Hepatocyte (in vitro differentiated cells): ENCODE results near the gene ABHD17B. TPM values are rescaled to one million over a fixed set of nuclear protein-coding genes. Genes with fewer than 3 reads are reported as not detected.

Experiments
- DNase-seq: peaks from one replicate; pipeline ENCODE4 v3.0.0-alpha.2; 2016; ENCODE audit warnings: low spot score
- H2AFZ ChIP-seq: fragments of 200-600 bp; sonication (generic); 2 replicates; pipeline ENCODE4 v1.6.0; 2016; ENCODE audit warnings: antibody characterized with exemption, mild to moderate bottlenecking
- H3K27ac ChIP-seq: fragments of 200-600 bp; sonication (generic); 2 replicates; pipeline ENCODE4 v1.5.1; 2016; ENCODE audit warnings: mild to moderate bottlenecking
- H3K27me3 ChIP-seq: fragments of 200-600 bp; sonication (generic); 2 replicates; pipeline ENCODE4 v1.6.1; 2016
- H3K36me3 ChIP-seq: fragments of 200-600 bp; sonication (generic); replicated peaks from 2 replicates; pipeline ENCODE4 v1.5.1; 2016; ENCODE audit warnings: low read depth; ENCODE audit not compliant: insufficient read depth
- H3K4me1 ChIP-seq: fragments of 200-600 bp; sonication (generic); 2 replicates; pipeline ENCODE4 v1.5.1; 2016; ENCODE audit warnings: mild to moderate bottlenecking, moderate library complexity; ENCODE audit not compliant: insufficient read depth
- H3K4me2 ChIP-seq: fragments of 200-600 bp; sonication (generic); 2 replicates; pipeline ENCODE4 v1.6.0; 2016
- H3K4me3 ChIP-seq: fragments of 200-600 bp; sonication (generic); 2 replicates; pipeline ENCODE4 v1.5.1; 2016; ENCODE audit warnings: mild to moderate bottlenecking
- H3K79me2 ChIP-seq: fragments of 200-600 bp; sonication (generic); 2 replicates; pipeline ENCODE4 v1.6.0; 2017; ENCODE audit warnings: mild to moderate bottlenecking
- H3K9me2 ChIP-seq: fragments of 200-600 bp; sonication (generic); replicated peaks from 2 replicates; pipeline ENCODE4 v1.6.0; 2017; ENCODE audit warnings: mild to moderate bottlenecking; ENCODE audit not compliant: insufficient read depth
- H3K9me3 ChIP-seq: fragments of 200-600 bp; sonication (generic); 2 replicates; pipeline ENCODE4 v1.5.1; 2016; ENCODE audit warnings: low read depth, mild to moderate bottlenecking
- H4K20me1 ChIP-seq: fragments of 200-600 bp; sonication (generic); 2 replicates; pipeline ENCODE4 v1.6.0; 2016; ENCODE audit warnings: mild to moderate bottlenecking; ENCODE audit not compliant: insufficient read depth, poor library complexity, severe bottlenecking
- EZH2 ChIP-seq: fragments of 200-600 bp; sonication (generic); IDR thresholded peaks from 2 replicates; pipeline ENCODE4 v1.6.1; 2016; ENCODE audit warnings: antibody characterized with exemption, mild to moderate bottlenecking, borderline replicate concordance
- EZH2phosphoT487 ChIP-seq: fragments of 200-600 bp; sonication (generic); IDR thresholded peaks from one replicate; pipeline ENCODE4 v1.6.1; 2018; ENCODE audit warnings: antibody characterized with exemption, mild to moderate bottlenecking, low read depth, moderate library complexity; ENCODE audit not compliant: unreplicated experiment, severe bottlenecking
- WGBS: methylation state at CpG from one replicate; pipeline ENCODE4 v1.1.6; 2016; ENCODE audit warnings: low lambda C conversion rate; ENCODE audit errors: missing lambda C conversion rate; 5-methylcytosine and 5-hydroxymethylcytosine counted together
- polyA plus RNA-seq: library from polyadenylated mRNA; unstranded; fragments of >200 nt; fragmentation: Nextera tagmentation; extraction: Ambion mirVana; gene quantifications from 2 replicates; pipeline ENCODE4 v1.2.1, GENCODE V29; 2016
- total RNA-seq: library from RNA; depleted of rRNA; stranded (reverse); fragments of >200 nt; gene quantifications from 2 replicates; pipeline ENCODE4 v1.2.3, GENCODE V29; 2014
- TF ChIP-seq, protein P1 (sequence below): fragments of 200-600 bp; sonication (generic); IDR thresholded peaks from 2 replicates; pipeline ENCODE4 v1.5.1; 2016; ENCODE audit warnings: antibody characterized with exemption, mild to moderate bottlenecking; ENCODE audit not compliant: poor library complexity

Gene ABHD17B
- total and polyA plus RNA-seq, 2 experiments from 2014 or later = 26.9 to 40.0 TPM

DNA sequence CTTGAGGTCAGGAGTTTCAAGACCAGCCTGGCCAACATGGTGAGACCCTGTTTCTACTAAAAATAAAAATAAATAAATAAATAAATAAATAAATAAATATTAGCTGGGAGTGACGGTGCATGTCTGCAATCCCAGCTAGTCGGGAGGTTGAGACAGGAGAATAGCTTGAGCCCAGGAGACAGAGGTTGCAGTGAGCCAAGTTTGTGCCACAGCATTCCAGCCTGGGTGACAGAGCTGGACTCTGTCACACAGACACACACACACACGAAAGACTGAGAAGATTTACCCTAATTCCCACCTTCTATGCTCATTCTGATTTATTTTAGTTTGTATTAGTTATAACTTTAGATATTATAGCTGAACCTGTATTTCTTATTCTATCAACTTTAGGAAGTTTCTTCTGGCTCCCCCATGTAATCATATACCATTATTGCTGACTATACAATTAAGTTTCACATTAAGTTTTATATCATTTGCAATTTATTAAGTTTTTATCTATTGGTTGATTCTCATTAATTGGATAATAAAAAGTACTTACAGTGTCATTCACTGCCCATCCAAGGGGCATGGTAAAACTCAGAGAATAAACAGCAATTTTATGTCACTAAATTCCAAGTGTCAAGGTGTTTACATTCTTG, 20.8 kb downstream of the ABHD17B start:
- H3K4me2 ChIP-seq = no peak overlapping the region
- H3K79me2 ChIP-seq = peaks cover 98% of the 10 kb centered on the region
- H3K4me3 ChIP-seq = no peak overlapping the region
- H3K9me3 ChIP-seq = no peaks in the 10 kb centered on the region
- no peak overlapping the region for H2AFZ ChIP-seq
- no peaks in the 10 kb centered on the region for H3K36me3 ChIP-seq
- no peaks in the 10 kb centered on the region for H3K9me2 ChIP-seq
- peaks cover 15% of the 10 kb centered on the region for H4K20me1 ChIP-seq
- 91% methylated on average over 3 of the region's 3 CpGs for WGBS
- H3K27ac ChIP-seq = no peak overlapping the region
- DNase-seq = no peak
- TF ChIP-seq, protein P1, sequence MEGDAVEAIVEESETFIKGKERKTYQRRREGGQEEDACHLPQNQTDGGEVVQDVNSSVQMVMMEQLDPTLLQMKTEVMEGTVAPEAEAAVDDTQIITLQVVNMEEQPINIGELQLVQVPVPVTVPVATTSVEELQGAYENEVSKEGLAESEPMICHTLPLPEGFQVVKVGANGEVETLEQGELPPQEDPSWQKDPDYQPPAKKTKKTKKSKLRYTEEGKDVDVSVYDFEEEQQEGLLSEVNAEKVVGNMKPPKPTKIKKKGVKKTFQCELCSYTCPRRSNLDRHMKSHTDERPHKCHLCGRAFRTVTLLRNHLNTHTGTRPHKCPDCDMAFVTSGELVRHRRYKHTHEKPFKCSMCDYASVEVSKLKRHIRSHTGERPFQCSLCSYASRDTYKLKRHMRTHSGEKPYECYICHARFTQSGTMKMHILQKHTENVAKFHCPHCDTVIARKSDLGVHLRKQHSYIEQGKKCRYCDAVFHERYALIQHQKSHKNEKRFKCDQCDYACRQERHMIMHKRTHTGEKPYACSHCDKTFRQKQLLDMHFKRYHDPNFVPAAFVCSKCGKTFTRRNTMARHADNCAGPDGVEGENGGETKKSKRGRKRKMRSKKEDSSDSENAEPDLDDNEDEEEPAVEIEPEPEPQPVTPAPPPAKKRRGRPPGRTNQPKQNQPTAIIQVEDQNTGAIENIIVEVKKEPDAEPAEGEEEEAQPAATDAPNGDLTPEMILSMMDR = no peak
- no peak for TF ChIP-seq EZH2
- no peak for TF ChIP-seq EZH2phosphoT487
- H3K4me1 ChIP-seq = no peaks in the 10 kb centered on the region
- no peaks in the 10 kb centered on the region for H3K27me3 ChIP-seq

DNA sequence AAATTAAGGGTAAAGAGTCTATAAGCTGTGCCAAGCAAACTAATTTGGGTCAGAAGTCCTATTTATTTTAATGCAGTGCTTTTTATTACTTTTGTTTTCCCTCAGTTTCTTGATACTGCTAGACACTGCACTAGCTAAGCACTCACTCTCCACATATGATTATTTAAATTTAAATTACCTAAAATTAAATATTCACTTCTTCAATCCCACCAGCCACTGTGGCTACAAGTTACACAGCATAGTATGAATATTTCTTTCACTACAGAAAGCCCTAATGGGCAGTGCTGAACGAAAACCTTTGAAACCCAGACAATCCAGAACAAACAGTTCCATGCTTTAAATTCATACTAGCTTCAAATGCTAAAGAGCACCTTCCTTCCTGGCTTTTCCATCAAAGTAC, 23.6 kb downstream of the ABHD17B start:
- Histone ChIP-seq H3K4me1 (no peaks in the 10 kb centered on the region), H3K9me3 (peaks cover 12% of the 10 kb centered on the region), H3K27ac (no peak overlapping the region), H3K9me2 (no peaks in the 10 kb centered on the region), H2AFZ (no peak overlapping the region), H4K20me1 (peaks cover 12% of the 10 kb centered on the region), H3K4me2 (no peak overlapping the region), H3K79me2 (peaks cover 100% of the 10 kb centered on the region), H3K36me3 (no peaks in the 10 kb centered on the region), H3K4me3 (no peak overlapping the region), H3K27me3 (no peaks in the 10 kb centered on the region)
- TF ChIP-seq, protein P1 = no peak
- TF ChIP-seq EZH2 (no peak), EZH2phosphoT487 (no peak)
- DNase-seq = no peak
- 80% methylated on average over 1 of the region's 1 CpG for WGBS

DNA sequence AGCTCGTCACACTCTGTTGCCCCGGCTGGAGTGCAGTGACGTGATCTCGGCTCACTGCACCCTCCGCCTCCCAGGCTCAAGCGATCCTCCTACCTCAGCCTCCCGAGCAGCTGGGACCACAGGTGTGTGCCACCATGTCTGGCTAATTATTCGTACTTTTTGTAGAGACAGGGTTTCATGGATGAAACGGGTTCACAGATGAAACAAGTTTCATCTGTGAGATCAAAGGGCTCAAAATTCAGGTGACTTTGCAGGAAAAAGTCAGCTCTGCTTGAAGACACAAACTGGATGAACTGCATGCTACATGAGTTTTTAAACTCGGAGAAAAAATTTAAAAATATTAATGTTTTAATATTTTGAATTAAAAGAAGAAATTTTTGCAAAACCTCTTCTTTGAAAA, 24.5 kb downstream of the ABHD17B start:
- Histone ChIP-seq H3K9me3 (peaks cover 12% of the 10 kb centered on the region), H3K36me3 (no peaks in the 10 kb centered on the region), H3K27ac (no peak overlapping the region), H3K4me1 (no peaks in the 10 kb centered on the region), H3K79me2 (peaks cover 100% of the 10 kb centered on the region), H3K27me3 (no peaks in the 10 kb centered on the region), H4K20me1 (peaks cover 12% of the 10 kb centered on the region), H3K4me2 (no peak overlapping the region), H2AFZ (no peak overlapping the region), H3K4me3 (no peak overlapping the region), H3K9me2 (no peaks in the 10 kb centered on the region)
- no peak for DNase-seq
- TF ChIP-seq, protein P1 = no peak
- TF ChIP-seq EZH2phosphoT487 (no peak), EZH2 (no peak)
- WGBS = over 99% methylated on average over 10 of the region's 10 CpGs
